Measurements from ENCODE around the gene URI1.

DNA sequence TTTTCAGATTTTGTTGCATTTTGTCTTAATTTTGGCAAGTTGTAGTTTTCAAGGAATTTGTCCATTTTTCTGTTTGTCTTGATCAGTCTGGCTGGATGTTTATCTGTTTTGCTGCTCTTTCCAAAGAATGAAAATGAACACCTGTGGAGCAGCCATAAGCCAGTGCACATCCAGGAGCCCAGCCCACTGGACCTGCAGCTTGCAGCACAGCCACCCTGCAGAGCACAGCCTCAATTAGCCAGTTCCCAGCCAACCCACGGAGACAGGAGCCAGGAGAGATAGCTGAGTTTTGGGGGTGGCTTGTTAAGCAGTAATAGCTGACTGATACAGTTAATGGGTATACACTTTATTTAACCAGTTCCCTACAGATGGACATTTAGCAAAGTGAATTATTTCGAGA lies 38.0 kb upstream of the URI1 start:
- TF ChIP-seq, protein P1, sequence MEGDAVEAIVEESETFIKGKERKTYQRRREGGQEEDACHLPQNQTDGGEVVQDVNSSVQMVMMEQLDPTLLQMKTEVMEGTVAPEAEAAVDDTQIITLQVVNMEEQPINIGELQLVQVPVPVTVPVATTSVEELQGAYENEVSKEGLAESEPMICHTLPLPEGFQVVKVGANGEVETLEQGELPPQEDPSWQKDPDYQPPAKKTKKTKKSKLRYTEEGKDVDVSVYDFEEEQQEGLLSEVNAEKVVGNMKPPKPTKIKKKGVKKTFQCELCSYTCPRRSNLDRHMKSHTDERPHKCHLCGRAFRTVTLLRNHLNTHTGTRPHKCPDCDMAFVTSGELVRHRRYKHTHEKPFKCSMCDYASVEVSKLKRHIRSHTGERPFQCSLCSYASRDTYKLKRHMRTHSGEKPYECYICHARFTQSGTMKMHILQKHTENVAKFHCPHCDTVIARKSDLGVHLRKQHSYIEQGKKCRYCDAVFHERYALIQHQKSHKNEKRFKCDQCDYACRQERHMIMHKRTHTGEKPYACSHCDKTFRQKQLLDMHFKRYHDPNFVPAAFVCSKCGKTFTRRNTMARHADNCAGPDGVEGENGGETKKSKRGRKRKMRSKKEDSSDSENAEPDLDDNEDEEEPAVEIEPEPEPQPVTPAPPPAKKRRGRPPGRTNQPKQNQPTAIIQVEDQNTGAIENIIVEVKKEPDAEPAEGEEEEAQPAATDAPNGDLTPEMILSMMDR (IDR thresholded peaks at IDR 0.05; ENCODE audit: borderline replicate concordance, extremely low read depth, low read length, poor library complexity, severe bottlenecking): no peak
- no peak for TF ChIP-seq EZH2 (IDR thresholded peaks at IDR 0.05; ENCODE audit: borderline replicate concordance, low read depth, low read length, severe bottlenecking)
